ENCODE measurements around the gene CRADD. TPM values are rescaled to one million over a fixed set of nuclear protein-coding genes. Genes with fewer than 3 reads are reported as not detected.
A peak's percentile ranks its signal among the peaks of the same experiment; 100 is the strongest.

The CRADD gene
- total and polyA plus RNA-seq, 4 donors, result 6.3 to 28.9 (median 16.6) TPM

DNA sequence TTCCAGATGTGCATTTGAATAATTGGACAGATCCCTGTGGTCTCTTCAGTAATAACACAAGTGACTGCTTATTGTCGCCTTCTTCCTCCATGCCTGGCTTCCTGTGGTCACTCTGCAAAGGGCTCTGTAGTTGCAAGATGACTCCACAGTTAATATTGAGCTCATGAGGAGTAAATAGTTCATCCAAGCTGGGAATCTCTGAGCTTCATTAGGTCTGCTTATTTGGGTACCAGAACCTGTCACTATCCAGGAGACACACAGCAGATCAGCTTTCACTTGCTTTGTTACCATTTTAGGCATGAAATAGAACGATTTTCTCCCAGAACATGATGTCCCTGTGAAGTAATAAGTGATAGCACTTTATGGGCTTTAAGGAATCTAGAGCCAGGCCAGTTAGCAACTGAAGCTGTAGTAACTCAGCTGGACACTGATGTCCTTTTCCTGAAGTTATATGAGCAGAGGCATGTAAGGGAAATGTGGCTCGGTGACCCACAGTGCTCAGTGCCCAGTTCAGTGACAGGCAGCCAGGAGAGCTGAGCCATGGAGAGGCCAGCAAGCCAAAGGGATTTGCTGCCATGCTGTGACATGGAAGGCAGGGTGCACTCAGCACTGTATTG, 50.1 kb downstream of the CRADD start:
- Histone ChIP-seq H3K4me3 (no peak overlapping the region), H3K9ac (ENCODE audit: insufficient read depth in 1 of 2, low read length in 2 of 2) (no peak overlapping the region), H3K36me3 (ENCODE audit: control insufficient read depth in 4 of 4, insufficient read depth in 4 of 4, low read length in 4 of 4) (no peaks in the 10 kb centered on the region), H3K4me1 (ENCODE audit: control insufficient read depth in 5 of 5, insufficient read depth in 5 of 5, low read length in 5 of 5) (peaks cover 0 to 8% (median 0%) of the 10 kb centered on the region in 5 donors), H3K27me3 (ENCODE audit: control insufficient read depth in 3 of 3, insufficient read depth in 3 of 3, low read length in 2 of 3) (no peaks in the 10 kb centered on the region), H3K9me3 (ENCODE audit: control insufficient read depth in 4 of 4, insufficient read depth in 3 of 4, low read length in 3 of 4) (peaks cover 0 to 3% (median 0%) of the 10 kb centered on the region in 4 donors), H3K27ac (ENCODE audit: low read depth in 1 of 2, low read length in 1 of 2) (peak overlapping the region in 1 of 2 donors; percentile 60)
- 60 to 69% methylated on average over 3 of the region's 3 CpGs for WGBS, 2 donors
- ATAC-seq (ENCODE audit: insufficient read depth, low FRiP score), result no peak
- DNase-seq, result no peak
- TF ChIP-seq, protein P1, sequence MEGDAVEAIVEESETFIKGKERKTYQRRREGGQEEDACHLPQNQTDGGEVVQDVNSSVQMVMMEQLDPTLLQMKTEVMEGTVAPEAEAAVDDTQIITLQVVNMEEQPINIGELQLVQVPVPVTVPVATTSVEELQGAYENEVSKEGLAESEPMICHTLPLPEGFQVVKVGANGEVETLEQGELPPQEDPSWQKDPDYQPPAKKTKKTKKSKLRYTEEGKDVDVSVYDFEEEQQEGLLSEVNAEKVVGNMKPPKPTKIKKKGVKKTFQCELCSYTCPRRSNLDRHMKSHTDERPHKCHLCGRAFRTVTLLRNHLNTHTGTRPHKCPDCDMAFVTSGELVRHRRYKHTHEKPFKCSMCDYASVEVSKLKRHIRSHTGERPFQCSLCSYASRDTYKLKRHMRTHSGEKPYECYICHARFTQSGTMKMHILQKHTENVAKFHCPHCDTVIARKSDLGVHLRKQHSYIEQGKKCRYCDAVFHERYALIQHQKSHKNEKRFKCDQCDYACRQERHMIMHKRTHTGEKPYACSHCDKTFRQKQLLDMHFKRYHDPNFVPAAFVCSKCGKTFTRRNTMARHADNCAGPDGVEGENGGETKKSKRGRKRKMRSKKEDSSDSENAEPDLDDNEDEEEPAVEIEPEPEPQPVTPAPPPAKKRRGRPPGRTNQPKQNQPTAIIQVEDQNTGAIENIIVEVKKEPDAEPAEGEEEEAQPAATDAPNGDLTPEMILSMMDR (IDR thresholded peaks at IDR 0.05; ENCODE audit: control extremely low read depth, extremely low read depth), result no peak

DNA sequence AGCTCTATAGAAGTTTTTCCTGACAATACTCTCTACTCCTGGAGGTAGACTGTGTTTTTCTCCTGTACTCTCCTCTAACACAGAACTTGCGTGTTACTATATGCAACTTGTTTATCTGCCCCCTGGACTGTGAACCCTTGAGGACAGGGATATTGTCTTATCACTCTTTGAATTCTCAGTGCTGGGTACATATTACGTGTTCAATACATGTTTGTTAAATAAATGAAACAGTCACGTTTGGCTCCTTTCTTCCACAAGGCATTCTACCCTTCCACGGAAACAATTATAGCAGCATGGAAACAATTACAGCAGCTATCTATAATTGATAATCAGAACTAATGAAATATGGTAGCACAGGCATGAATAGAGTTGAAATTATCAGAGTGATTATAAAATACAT, 50.7 kb downstream of the CRADD start:
- Histone ChIP-seq H3K27ac (ENCODE audit: low read depth in 1 of 2, low read length in 1 of 2) (peak overlapping the region in 1 of 2 donors; percentile 60), H3K4me3 (no peak overlapping the region), H3K4me1 (ENCODE audit: control insufficient read depth in 5 of 5, insufficient read depth in 5 of 5, low read length in 5 of 5) (peaks cover 0 to 8% (median 0%) of the 10 kb centered on the region in 5 donors), H3K9me3 (ENCODE audit: control insufficient read depth in 4 of 4, insufficient read depth in 3 of 4, low read length in 3 of 4) (no peaks in the 10 kb centered on the region), H3K9ac (ENCODE audit: insufficient read depth in 1 of 2, low read length in 2 of 2) (no peak overlapping the region), H3K27me3 (ENCODE audit: control insufficient read depth in 3 of 3, insufficient read depth in 3 of 3, low read length in 2 of 3) (no peaks in the 10 kb centered on the region), H3K36me3 (ENCODE audit: control insufficient read depth in 4 of 4, insufficient read depth in 4 of 4, low read length in 4 of 4) (no peaks in the 10 kb centered on the region)
- WGBS, 2 donors, result 96 to 97% methylated on average over 4 of the region's 4 CpGs
- ATAC-seq (ENCODE audit: insufficient read depth, low FRiP score) (no peak), DNase-seq (no peak)
- TF ChIP-seq, protein P1 (IDR thresholded peaks at IDR 0.05; ENCODE audit: control extremely low read depth, extremely low read depth), result no peak

DNA sequence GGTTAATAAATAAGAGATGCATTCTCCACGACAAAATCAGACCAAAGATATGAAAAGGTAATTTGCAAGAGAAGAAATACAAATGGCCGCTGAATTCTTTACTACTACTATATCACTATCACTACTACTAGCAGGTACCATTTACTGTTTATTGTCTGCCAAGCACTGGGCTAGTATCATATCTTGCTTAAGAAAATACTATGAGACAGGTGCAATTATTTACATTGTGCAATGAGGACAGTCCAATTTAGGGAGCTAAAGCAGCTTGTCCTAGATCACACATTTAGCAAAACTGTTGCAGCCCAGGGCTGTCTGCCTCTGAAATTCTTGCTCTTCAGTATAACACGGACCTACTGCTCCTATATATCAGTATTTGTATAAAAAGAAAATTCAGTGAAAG, 52.8 kb downstream of the CRADD start:
- Histone ChIP-seq H3K4me1 (ENCODE audit: control insufficient read depth in 5 of 5, insufficient read depth in 5 of 5, low read length in 5 of 5) (peaks cover 0 to 8% (median 0%) of the 10 kb centered on the region in 5 donors), H3K9ac (ENCODE audit: insufficient read depth in 1 of 2, low read length in 2 of 2) (no peak overlapping the region), H3K4me3 (no peak overlapping the region), H3K27me3 (ENCODE audit: control insufficient read depth in 3 of 3, insufficient read depth in 3 of 3, low read length in 2 of 3) (no peaks in the 10 kb centered on the region), H3K36me3 (ENCODE audit: control insufficient read depth in 4 of 4, insufficient read depth in 4 of 4, low read length in 4 of 4) (no peaks in the 10 kb centered on the region), H3K9me3 (ENCODE audit: control insufficient read depth in 4 of 4, insufficient read depth in 3 of 4, low read length in 3 of 4) (no peaks in the 10 kb centered on the region), H3K27ac (ENCODE audit: low read depth in 1 of 2, low read length in 1 of 2) (no peak overlapping the region)
- whole genome bisulfite sequencing, 2 donors, result 94 to 96% methylated on average over 3 of the region's 3 CpGs
- ATAC-seq (ENCODE audit: insufficient read depth, low FRiP score) (no peak), DNase-seq (no peak)
- TF ChIP-seq, protein P1 (IDR thresholded peaks at IDR 0.05; ENCODE audit: control extremely low read depth, extremely low read depth), result no peak

DNA sequence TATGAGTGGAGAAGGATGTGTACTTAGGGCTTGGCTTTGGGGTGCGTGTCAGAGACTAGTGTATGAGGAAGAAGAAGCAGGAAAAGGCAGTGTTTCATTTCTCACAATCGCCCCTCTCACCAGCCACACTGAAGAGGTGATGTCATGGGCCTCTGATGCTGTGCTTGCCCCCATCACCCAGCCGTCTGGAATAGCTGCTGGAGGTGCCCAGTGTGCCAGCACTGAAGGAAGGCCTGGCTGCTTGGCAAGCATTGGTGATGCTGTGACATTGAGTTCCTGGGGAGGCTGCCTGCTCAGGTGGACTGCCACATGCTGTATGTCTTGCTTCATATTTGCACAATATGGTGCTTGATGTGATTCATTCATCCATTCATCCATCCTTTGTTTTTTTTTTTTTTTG, 56.2 kb downstream of the CRADD start:
- Histone ChIP-seq H3K9ac (ENCODE audit: insufficient read depth in 1 of 2, low read length in 2 of 2) (no peak overlapping the region), H3K4me3 (no peak overlapping the region), H3K4me1 (ENCODE audit: control insufficient read depth in 5 of 5, insufficient read depth in 5 of 5, low read length in 5 of 5) (peaks cover 0 to 10% (median 0%) of the 10 kb centered on the region in 5 donors), H3K27ac (ENCODE audit: low read depth in 1 of 2, low read length in 1 of 2) (no peak overlapping the region), H3K36me3 (ENCODE audit: control insufficient read depth in 4 of 4, insufficient read depth in 4 of 4, low read length in 4 of 4) (no peaks in the 10 kb centered on the region), H3K27me3 (ENCODE audit: control insufficient read depth in 3 of 3, insufficient read depth in 3 of 3, low read length in 2 of 3) (no peaks in the 10 kb centered on the region), H3K9me3 (ENCODE audit: control insufficient read depth in 4 of 4, insufficient read depth in 3 of 4, low read length in 3 of 4) (no peaks in the 10 kb centered on the region)
- WGBS, 2 donors, result 37 to 54% methylated on average over 3 of the region's 3 CpGs
- no peak for DNase-seq
- TF ChIP-seq, protein P1 (IDR thresholded peaks at IDR 0.05; ENCODE audit: control extremely low read depth, extremely low read depth), result no peak
- ATAC-seq (ENCODE audit: insufficient read depth, low FRiP score), result no peak

Data from lung (tissue), 12 donors.